ENCODE measurements around the gene MRPS23. TPM values are rescaled to one million over a fixed set of nuclear protein-coding genes. Genes with fewer than 3 reads are reported as not detected.
A peak's percentile ranks its signal among the peaks of the same experiment; 100 is the strongest.

Gene MRPS23
- total and polyA plus RNA-seq, 2 of the 13 experiments (the other 11 are each of a cell fraction or from before 2014, with no cell fraction given) = 63.2 to 181 TPM

DNA sequence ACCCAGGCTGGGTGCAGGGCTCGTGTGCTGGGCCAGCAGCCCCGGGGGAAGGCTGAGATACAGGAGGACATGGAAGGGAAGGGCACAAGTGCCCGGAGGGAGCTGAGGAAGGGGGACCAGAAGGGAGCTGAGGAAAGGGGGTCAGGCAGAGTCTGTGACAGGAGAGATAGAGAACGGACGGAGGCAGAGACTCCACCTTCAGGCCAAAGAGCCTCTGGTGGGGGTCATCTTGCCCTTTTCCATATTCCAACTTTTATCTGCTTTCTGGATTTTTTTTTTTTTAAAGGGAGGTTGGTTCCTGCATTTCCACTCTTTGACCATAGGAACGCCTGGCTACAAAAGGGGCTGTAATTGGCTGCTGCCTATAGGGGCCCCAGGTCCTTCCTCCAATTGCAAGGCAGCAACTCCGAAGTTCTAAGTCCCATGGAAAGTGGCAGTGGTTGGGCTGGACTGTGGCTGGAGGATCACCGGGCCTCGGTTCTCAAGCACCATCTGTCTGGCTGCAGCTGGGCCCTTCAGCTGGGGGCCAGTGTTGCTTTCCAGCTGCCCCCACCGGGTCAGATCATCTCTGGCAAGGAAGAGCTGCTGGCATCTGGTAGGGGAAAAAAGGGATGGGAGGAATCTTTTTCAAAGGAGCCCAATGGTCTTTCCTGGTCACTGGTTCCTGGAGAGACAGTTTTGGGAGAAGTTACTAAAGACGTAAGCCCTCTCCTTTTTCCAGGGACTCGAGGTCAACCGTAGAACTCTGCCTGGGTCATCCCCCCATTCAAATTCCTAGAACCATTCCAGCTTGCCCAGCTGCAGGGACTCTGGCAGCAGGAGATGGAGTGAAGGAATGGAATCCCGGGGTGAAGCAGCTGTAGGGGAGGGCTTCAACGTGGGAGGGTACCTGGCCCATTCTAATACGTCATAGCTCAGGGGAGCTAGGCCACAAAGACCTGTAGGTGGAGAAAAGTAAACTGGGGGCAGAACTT is 13.1 kb upstream of the MRPS23 start (continued):
- TF ChIP-seq, protein P1, sequence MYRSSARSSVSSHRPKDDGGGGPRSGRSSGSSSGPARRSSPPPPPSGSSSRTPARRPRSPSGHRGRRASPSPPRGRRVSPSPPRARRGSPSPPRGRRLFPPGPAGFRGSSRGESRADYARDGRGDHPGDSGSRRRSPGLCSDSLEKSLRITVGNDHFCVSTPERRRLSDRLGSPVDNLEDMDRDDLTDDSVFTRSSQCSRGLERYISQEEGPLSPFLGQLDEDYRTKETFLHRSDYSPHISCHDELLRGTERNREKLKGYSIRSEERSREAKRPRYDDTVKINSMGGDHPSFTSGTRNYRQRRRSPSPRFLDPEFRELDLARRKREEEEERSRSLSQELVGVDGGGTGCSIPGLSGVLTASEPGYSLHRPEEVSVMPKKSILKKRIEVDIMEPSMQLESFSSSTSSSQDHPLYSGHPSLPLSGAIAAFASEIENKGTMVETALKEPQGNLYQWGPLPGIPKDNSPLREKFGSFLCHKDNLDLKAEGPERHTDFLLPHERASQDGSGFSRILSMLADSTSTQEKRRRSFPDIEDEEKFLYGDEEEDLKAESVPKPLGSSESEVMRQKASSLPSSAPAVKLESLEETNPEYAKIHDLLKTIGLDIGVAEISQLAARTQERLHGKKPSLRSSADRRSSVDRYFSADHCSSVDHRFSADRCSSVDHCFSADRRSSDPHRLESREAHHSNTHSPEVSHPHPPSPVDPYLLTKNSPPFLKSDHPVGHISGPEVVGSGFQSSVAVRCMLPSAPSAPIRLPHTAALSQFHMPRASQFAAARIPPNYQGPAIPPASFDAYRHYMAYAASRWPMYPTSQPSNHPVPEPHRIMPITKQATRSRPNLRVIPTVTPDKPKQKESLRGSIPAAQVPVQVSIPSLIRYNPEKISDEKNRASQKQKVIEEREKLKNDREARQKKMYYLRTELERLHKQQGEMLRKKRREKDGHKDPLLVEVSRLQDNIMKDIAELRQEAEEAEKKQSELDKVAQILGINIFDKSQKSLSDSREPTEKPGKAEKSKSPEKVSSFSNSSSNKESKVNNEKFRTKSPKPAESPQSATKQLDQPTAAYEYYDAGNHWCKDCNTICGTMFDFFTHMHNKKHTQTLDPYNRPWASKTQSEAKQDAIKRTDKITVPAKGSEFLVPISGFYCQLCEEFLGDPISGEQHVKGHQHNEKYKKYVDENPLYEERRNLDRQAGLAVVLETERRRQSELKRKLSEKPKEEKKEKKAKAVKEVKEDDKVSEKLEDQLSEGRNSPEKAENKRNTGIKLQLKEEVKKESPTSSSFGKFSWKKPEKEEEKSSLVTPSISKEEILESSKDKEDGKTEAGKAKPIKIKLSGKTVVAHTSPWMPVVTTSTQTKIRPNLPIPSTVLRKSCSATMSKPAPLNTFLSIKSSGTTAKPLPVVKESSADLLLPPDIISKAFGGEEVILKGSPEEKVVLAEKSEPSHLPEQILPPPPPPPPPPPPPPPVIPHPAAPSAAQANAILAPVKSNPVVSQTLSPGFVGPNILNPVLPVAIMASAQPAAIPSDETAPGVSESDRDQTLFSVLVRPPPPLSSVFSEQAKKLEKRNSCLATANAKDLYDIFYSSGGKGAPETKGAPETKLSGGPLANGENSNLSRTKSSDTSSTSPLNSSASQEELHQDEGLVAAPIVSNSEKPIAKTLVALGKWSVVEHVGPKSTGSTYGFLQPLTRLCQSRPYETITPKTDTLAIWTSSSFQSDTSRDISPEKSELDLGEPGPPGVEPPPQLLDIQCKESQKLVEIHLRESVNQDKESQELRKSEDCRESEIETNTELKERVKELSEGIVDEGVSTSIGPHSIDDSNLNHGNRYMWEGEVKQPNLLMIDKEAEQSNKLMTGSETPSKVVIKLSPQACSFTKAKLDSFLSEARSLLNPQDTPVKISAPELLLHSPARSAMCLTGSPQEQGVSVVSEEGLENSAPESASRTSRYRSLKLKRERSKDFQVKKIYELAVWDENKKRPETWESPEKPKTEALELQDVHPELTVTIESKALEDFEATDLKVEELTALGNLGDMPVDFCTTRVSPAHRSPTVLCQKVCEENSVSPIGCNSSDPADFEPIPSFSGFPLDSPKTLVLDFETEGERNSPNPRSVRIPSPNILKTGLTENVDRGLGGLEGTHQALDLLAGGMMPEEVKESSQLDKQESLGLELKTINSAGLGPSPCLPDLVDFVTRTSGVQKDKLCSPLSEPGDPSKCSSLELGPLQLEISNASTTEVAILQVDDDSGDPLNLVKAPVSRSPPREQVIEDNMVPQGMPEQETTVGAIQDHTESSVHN (CRISPR knock-in tag; IDR thresholded peaks at IDR 0.05) = no peak
- TF ChIP-seq TOE1 (CRISPR knock-in tag; IDR thresholded peaks at IDR 0.05) = no peak
- TF ChIP-seq MXD4 (CRISPR knock-in tag; IDR thresholded peaks at IDR 0.05) = no peak
- TF ChIP-seq, protein P2, sequence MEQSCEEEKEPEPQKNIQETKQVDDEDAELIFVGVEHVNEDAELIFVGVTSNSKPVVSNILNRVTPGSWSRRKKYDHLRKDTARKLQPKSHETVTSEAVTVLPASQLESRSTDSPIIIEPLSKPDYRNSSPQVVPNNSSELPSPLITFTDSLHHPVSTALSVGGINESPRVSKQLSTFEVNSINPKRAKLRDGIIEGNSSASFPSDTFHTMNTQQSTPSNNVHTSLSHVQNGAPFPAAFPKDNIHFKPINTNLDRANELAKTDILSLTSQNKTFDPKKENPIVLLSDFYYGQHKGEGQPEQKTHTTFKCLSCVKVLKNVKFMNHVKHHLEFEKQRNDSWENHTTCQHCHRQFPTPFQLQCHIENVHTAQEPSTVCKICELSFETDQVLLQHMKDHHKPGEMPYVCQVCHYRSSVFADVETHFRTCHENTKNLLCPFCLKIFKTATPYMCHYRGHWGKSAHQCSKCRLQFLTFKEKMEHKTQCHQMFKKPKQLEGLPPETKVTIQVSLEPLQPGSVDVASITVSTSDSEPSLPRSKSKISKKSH (CRISPR knock-in tag; IDR thresholded peaks at IDR 0.05; ENCODE audit: borderline replicate concordance) = peak; percentile 44; the same call in 1 of the 2 replicates
- TF ChIP-seq, protein P3, sequence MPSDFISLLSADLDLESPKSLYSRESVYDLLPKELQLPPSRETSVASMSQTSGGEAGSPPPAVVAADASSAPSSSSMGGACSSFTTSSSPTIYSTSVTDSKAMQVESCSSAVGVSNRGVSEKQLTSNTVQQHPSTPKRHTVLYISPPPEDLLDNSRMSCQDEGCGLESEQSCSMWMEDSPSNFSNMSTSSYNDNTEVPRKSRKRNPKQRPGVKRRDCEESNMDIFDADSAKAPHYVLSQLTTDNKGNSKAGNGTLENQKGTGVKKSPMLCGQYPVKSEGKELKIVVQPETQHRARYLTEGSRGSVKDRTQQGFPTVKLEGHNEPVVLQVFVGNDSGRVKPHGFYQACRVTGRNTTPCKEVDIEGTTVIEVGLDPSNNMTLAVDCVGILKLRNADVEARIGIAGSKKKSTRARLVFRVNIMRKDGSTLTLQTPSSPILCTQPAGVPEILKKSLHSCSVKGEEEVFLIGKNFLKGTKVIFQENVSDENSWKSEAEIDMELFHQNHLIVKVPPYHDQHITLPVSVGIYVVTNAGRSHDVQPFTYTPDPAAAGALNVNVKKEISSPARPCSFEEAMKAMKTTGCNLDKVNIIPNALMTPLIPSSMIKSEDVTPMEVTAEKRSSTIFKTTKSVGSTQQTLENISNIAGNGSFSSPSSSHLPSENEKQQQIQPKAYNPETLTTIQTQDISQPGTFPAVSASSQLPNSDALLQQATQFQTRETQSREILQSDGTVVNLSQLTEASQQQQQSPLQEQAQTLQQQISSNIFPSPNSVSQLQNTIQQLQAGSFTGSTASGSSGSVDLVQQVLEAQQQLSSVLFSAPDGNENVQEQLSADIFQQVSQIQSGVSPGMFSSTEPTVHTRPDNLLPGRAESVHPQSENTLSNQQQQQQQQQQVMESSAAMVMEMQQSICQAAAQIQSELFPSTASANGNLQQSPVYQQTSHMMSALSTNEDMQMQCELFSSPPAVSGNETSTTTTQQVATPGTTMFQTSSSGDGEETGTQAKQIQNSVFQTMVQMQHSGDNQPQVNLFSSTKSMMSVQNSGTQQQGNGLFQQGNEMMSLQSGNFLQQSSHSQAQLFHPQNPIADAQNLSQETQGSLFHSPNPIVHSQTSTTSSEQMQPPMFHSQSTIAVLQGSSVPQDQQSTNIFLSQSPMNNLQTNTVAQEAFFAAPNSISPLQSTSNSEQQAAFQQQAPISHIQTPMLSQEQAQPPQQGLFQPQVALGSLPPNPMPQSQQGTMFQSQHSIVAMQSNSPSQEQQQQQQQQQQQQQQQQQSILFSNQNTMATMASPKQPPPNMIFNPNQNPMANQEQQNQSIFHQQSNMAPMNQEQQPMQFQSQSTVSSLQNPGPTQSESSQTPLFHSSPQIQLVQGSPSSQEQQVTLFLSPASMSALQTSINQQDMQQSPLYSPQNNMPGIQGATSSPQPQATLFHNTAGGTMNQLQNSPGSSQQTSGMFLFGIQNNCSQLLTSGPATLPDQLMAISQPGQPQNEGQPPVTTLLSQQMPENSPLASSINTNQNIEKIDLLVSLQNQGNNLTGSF (CRISPR knock-in tag; IDR thresholded peaks at IDR 0.05) = 0 out of 2 replicates have a peak, but pooled peaks have one; percentile 66
- no peak for TF ChIP-seq THYN1 (CRISPR knock-in tag; IDR thresholded peaks at IDR 0.05; ENCODE audit: borderline replicate concordance, low read depth)
- TF ChIP-seq, protein P4, sequence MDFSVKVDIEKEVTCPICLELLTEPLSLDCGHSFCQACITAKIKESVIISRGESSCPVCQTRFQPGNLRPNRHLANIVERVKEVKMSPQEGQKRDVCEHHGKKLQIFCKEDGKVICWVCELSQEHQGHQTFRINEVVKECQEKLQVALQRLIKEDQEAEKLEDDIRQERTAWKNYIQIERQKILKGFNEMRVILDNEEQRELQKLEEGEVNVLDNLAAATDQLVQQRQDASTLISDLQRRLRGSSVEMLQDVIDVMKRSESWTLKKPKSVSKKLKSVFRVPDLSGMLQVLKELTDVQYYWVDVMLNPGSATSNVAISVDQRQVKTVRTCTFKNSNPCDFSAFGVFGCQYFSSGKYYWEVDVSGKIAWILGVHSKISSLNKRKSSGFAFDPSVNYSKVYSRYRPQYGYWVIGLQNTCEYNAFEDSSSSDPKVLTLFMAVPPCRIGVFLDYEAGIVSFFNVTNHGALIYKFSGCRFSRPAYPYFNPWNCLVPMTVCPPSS (IDR thresholded peaks at IDR 0.05) = no peak

All from HepG2 (cell line).